DND-41 (cell line): ENCODE data around the gene FHIT.

Source experiments
- EZH2 ChIP-seq: IDR thresholded peaks from 3 replicates; pipeline ENCODE4 v1.6.1; 2012; ENCODE audit warnings: borderline replicate concordance, low read depth, mild to moderate bottlenecking, moderate library complexity, low read length, inconsistent platforms; ENCODE audit not compliant: severe bottlenecking
- TF ChIP-seq, protein P1 (sequence below): IDR thresholded peaks from 2 replicates; pipeline ENCODE4 v1.5.1; 2012; ENCODE audit warnings: borderline replicate concordance, low read length, moderate library complexity, mild to moderate bottlenecking; ENCODE audit not compliant: poor library complexity, severe bottlenecking; ENCODE audit errors: extremely low read depth

- TF ChIP-seq, protein P1, sequence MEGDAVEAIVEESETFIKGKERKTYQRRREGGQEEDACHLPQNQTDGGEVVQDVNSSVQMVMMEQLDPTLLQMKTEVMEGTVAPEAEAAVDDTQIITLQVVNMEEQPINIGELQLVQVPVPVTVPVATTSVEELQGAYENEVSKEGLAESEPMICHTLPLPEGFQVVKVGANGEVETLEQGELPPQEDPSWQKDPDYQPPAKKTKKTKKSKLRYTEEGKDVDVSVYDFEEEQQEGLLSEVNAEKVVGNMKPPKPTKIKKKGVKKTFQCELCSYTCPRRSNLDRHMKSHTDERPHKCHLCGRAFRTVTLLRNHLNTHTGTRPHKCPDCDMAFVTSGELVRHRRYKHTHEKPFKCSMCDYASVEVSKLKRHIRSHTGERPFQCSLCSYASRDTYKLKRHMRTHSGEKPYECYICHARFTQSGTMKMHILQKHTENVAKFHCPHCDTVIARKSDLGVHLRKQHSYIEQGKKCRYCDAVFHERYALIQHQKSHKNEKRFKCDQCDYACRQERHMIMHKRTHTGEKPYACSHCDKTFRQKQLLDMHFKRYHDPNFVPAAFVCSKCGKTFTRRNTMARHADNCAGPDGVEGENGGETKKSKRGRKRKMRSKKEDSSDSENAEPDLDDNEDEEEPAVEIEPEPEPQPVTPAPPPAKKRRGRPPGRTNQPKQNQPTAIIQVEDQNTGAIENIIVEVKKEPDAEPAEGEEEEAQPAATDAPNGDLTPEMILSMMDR: no peak
- no peak for TF ChIP-seq EZH2
Measured at GRCh38 chr3:60456180-60456579, 795.1 kb downstream of the FHIT start.
